PFSK-1 (cell line): ENCODE data around the gene UPF3B.

Experiments used
- FOXP2 ChIP-seq: optimal IDR thresholded peaks from 2 replicates; pipeline ENCODE3; 2011; ENCODE audit warnings: borderline replicate concordance, control low read depth, inconsistent platforms; ENCODE audit not compliant: insufficient read depth; ENCODE audit errors: extremely low read length, extremely low read depth
- POLR2AphosphoS5 ChIP-seq: IDR thresholded peaks from 2 replicates; pipeline ENCODE4 v1.6.1; 2012; ENCODE audit warnings: low read depth, mild to moderate bottlenecking, control low read depth, low read length, moderate library complexity
- SIN3A ChIP-seq: IDR thresholded peaks from 2 replicates; pipeline ENCODE4 v1.6.1; 2012; ENCODE audit warnings: mild to moderate bottlenecking, low read length, moderate library complexity, borderline replicate concordance; ENCODE audit not compliant: insufficient read depth
- TAF1 ChIP-seq: IDR thresholded peaks from 2 replicates; pipeline ENCODE4 v1.6.1; 2012; ENCODE audit warnings: low read length, control low read depth, borderline replicate concordance; ENCODE audit not compliant: insufficient read depth
- TF ChIP-seq, protein P1 (sequence below), 2 experiments: IDR thresholded peaks; 2 replicates each; pipeline versions ENCODE4 v1.6.1 to v1.8.0; 2011 to 2012; ENCODE audit warnings: low read depth in 2 of 2, low read length in 2 of 2, control low read depth in 1 of 2, inconsistent platforms in 1 of 2, mild to moderate bottlenecking in 1 of 2, moderate library complexity in 1 of 2; ENCODE audit not compliant: insufficient read depth in 1 of 2

The UPF3B gene

GRCh38 chrX:119887721-119888425 is 35.1 kb upstream of the UPF3B start:
- no peak for TF ChIP-seq SIN3A
- no peak for TF ChIP-seq FOXP2
- TF ChIP-seq TAF1, result no peak
- TF ChIP-seq, protein P1, sequence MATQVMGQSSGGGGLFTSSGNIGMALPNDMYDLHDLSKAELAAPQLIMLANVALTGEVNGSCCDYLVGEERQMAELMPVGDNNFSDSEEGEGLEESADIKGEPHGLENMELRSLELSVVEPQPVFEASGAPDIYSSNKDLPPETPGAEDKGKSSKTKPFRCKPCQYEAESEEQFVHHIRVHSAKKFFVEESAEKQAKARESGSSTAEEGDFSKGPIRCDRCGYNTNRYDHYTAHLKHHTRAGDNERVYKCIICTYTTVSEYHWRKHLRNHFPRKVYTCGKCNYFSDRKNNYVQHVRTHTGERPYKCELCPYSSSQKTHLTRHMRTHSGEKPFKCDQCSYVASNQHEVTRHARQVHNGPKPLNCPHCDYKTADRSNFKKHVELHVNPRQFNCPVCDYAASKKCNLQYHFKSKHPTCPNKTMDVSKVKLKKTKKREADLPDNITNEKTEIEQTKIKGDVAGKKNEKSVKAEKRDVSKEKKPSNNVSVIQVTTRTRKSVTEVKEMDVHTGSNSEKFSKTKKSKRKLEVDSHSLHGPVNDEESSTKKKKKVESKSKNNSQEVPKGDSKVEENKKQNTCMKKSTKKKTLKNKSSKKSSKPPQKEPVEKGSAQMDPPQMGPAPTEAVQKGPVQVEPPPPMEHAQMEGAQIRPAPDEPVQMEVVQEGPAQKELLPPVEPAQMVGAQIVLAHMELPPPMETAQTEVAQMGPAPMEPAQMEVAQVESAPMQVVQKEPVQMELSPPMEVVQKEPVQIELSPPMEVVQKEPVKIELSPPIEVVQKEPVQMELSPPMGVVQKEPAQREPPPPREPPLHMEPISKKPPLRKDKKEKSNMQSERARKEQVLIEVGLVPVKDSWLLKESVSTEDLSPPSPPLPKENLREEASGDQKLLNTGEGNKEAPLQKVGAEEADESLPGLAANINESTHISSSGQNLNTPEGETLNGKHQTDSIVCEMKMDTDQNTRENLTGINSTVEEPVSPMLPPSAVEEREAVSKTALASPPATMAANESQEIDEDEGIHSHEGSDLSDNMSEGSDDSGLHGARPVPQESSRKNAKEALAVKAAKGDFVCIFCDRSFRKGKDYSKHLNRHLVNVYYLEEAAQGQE (IDR thresholded peaks at IDR 0.05; ENCODE audit: insufficient read depth in 1 of 2, low read depth in 2 of 2, low read length in 2 of 2), result no peak
- TF ChIP-seq POLR2AphosphoS5, result no peak

DNA sequence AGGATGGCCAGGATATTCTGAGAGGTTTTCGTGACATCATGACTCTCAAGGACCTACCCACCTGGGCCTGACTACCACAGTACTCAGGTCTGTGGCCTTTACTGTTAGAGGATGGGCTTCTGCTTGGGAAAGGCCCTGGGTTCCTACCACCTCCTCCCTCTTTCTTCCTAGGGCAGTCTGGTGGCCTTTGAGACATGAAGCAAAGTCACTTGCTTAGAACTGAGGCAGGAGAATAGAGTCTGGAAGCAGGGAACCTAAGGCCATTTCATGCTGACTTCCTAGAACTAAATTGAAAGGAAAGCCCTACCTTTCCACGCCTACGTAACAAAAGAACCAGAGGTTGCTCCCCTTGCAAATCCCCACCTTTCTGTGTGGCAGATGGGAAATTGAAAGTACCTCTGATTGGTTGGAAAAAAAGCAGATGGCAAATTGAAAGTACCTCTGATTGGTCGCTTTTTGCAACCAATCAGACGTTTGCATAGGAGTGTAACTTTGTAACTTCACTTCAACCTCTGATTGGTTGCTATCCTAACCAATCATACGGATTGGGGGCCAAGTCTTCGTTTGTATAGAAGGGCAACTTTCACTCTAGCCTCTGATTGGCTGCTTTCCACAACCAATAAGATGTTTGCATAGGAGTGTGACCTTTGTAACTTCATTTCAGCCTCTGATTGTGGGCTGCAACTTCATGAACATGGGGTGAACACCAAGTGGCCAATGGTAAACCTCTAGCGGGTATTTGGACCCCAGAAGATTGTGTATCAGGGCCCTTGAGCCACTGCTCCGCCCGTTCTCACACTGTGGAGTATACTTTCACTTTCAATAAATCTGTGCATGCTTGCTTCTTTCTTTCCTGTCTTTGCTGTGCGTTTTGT is 33.0 kb upstream of the UPF3B start:
- TF ChIP-seq, protein P1 (IDR thresholded peaks at IDR 0.05; ENCODE audit: insufficient read depth in 1 of 2, low read depth in 2 of 2, low read length in 2 of 2), result no peak
- TF ChIP-seq POLR2AphosphoS5, result no peak
- TF ChIP-seq SIN3A, result no peak
- no peak for TF ChIP-seq FOXP2
- no peak for TF ChIP-seq TAF1

- TF ChIP-seq POLR2AphosphoS5 (no peak), TAF1 (no peak)
Observed at GRCh38 chrX:119880552-119881437, 28.0 kb upstream of the UPF3B start.

DNA sequence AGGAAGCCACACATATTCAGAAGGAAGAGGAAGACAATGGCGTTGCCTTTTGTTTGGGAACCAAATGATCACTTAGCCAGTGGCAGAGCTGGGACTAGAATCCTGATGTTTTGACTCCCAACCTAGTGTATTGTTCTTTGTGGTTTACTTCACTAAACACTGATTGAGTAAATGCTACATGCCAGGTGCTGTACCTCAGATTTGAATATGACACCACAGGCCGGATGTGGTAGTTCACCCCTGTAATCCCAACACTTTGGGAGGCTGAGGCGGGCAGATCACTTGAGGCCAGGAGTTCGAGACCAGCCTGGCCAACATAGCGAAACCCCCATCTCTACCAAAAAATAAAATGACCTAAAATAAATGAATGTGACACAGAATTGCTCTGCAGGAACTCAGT is 27.3 kb upstream of the UPF3B start:
- TF ChIP-seq, protein P1 (IDR thresholded peaks at IDR 0.05; ENCODE audit: insufficient read depth in 1 of 2, low read depth in 2 of 2, low read length in 2 of 2), result no peak
- TF ChIP-seq POLR2AphosphoS5 (no peak), SIN3A (no peak), TAF1 (no peak), FOXP2 (no peak)

- TF ChIP-seq SIN3A (no peak), POLR2AphosphoS5 (no peak), FOXP2 (no peak), TAF1 (no peak)
- TF ChIP-seq, protein P1 (IDR thresholded peaks at IDR 0.05; ENCODE audit: insufficient read depth in 1 of 2, low read depth in 2 of 2, low read length in 2 of 2), result no peak
Observed at GRCh38 chrX:119878740-119879139, 26.0 kb upstream of the UPF3B start.
